ENCODE results near the gene ZNF780A. TPM values are rescaled to one million over a fixed set of nuclear protein-coding genes. Genes with fewer than 3 reads are reported as not detected.

Gene ZNF780A
- total RNA-seq, 4 donors from 2014 or later = 1.0 to 8.0 (median 5.4) TPM

DNA sequence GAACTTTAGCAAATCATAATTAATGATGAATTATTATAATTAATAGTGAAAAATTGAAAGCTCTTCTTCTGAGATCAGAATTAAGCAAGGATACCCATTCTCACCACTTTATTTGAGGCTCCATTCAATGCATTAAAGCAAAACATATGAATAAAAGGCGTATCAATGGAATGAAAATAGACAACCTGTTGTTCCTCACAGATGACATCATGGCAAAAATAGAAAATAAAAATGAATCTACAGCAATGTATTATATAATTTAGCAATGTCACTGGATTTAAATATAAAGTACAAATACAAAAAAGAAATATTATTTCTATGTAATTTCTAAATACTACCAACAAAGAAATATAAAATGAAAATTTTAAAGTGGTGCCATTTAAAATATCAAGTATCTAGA is 11.1 kb upstream of the ZNF780A start:
- H3K4me3 ChIP-seq = no peak overlapping the region
- intact Hi-C loops (cut with DNase I; ENCODE audit: low total_unique reads) (no loop called here), in situ Hi-C loops (cut with MboI; ENCODE audit: low sequenced_read_pairs in 4 of 4) (no loop called here)
- no peaks in the 10 kb centered on the region for H3K36me3 ChIP-seq
- H3K27me3 ChIP-seq = peaks cover 0 to 4% (median 2%) of the 10 kb centered on the region in 3 donors
- H3K4me1 ChIP-seq = no peaks in the 10 kb centered on the region
- TF ChIP-seq, protein P1, sequence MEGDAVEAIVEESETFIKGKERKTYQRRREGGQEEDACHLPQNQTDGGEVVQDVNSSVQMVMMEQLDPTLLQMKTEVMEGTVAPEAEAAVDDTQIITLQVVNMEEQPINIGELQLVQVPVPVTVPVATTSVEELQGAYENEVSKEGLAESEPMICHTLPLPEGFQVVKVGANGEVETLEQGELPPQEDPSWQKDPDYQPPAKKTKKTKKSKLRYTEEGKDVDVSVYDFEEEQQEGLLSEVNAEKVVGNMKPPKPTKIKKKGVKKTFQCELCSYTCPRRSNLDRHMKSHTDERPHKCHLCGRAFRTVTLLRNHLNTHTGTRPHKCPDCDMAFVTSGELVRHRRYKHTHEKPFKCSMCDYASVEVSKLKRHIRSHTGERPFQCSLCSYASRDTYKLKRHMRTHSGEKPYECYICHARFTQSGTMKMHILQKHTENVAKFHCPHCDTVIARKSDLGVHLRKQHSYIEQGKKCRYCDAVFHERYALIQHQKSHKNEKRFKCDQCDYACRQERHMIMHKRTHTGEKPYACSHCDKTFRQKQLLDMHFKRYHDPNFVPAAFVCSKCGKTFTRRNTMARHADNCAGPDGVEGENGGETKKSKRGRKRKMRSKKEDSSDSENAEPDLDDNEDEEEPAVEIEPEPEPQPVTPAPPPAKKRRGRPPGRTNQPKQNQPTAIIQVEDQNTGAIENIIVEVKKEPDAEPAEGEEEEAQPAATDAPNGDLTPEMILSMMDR (IDR thresholded peaks at IDR 0.05 in 4 of 5, conservative IDR thresholded peaks at IDR 0.05 in 1 of 5) = no peak
- TF ChIP-seq POLR2A (IDR thresholded peaks at IDR 0.05) = no peak
- no peak overlapping the region for H3K27ac ChIP-seq
- no peak for ATAC-seq
- DNase-seq = no peak
- H3K9me3 ChIP-seq = no peaks in the 10 kb centered on the region

DNA sequence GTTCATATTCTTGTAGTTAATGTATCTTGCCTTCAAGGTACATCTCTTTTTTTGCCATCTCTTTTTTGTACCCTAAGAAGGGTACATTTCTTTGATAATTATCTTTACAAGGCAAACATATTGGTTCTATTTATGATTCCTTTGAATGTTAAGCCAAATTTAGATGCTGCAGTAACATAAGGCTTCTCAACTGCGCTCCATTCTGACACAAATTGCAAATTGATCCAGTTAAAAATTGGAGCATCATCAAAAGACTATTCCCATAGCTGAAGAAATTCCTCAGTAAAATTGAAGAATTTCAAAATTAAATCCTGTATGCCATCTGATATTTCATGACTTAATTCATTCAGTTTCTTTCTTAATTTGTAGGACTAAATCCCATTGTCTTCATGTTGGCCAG is 2.7 kb upstream of the ZNF780A start:
- H3K36me3 ChIP-seq = peaks cover 0 to 4% of the 10 kb centered on the region in 2 donors
- peaks cover 7 to 16% (median 10%) of the 10 kb centered on the region in 3 donors for H3K27me3 ChIP-seq
- no peak overlapping the region for H3K4me3 ChIP-seq
- no peaks in the 10 kb centered on the region for H3K9me3 ChIP-seq
- intact Hi-C loops (cut with DNase I; ENCODE audit: low total_unique reads) = loop anchor here (5.0 kb wide), 1 partner anchor 96 kb away; the partner anchor contains the start of gene ZNF546
- TF ChIP-seq POLR2A (IDR thresholded peaks at IDR 0.05) = no peak
- TF ChIP-seq, protein P1 (IDR thresholded peaks at IDR 0.05 in 4 of 5, conservative IDR thresholded peaks at IDR 0.05 in 1 of 5) = no peak
- in situ Hi-C loops (cut with MboI; ENCODE audit: low sequenced_read_pairs in 4 of 4) = no loop called here
- H3K27ac ChIP-seq = no peak overlapping the region
- DNase-seq (no peak), ATAC-seq (no peak)
- peaks cover 7 to 22% of the 10 kb centered on the region in 2 donors for H3K4me1 ChIP-seq

DNA sequence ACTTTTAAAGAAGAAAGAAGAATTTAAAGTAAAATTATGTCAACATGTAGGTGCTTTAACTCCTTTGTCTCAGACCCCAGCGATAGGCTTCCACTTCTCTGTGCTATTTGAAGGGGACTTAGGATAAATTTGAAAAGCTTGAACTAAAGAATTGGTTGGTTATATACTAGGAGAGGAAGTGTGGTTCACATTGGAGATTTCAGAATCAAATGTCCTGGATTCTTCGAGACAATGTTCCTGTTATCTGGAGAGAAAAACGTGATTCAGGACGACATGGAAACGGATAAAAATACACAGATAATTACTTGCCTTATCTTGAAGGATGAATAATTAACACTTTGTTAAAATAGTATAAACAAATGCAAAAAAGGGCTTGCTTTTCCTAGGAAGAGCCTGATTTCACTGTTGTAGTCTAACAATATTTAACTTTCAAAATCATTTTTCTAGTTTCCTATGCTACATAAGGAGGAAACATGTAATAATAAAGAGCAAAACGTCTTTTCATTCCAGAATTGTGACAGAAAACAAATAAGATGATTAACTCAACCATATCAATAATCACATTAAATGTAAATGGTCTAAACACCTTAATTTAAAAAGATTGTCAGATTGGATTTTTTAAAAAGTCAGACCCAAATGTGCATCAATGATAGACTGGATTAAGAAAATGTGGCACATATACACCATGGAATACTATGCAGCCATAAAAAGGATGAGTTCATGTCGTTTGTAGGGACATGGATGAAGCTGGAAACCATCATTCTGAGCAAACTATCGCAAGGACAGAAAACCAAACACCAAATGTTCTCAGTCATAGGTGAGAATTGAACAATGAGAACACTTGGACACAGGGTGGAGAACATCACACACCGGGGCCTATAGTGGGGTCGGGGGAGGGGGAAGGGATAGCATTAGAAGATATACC is 724 bp upstream of the ZNF780A start:
- Histone ChIP-seq H3K4me1 (peaks cover 7 to 26% of the 10 kb centered on the region in 2 donors), H3K27ac (peak overlapping the region; percentile 82 to 95 (median 92)), H3K4me3 (peak overlapping the region; percentile 67 to 89 (median 76)), H3K27me3 (peaks cover 5 to 10% (median 8%) of the 10 kb centered on the region in 3 donors), H3K36me3 (peaks cover 0 to 7% of the 10 kb centered on the region in 2 donors), H3K9me3 (no peaks in the 10 kb centered on the region)
- TF ChIP-seq, protein P1 (IDR thresholded peaks at IDR 0.05 in 4 of 5, conservative IDR thresholded peaks at IDR 0.05 in 1 of 5) = no peak
- no peak for TF ChIP-seq POLR2A (IDR thresholded peaks at IDR 0.05)
- in situ Hi-C loops (cut with MboI; ENCODE audit: low sequenced_read_pairs in 4 of 4) = no loop called here
- no peak for DNase-seq
- intact Hi-C loops (cut with DNase I; ENCODE audit: low total_unique reads) = loop anchor here (5.0 kb wide), 1 partner anchor 94 kb away; the partner anchor contains the start of gene ZNF546
- no peak for ATAC-seq

DNA sequence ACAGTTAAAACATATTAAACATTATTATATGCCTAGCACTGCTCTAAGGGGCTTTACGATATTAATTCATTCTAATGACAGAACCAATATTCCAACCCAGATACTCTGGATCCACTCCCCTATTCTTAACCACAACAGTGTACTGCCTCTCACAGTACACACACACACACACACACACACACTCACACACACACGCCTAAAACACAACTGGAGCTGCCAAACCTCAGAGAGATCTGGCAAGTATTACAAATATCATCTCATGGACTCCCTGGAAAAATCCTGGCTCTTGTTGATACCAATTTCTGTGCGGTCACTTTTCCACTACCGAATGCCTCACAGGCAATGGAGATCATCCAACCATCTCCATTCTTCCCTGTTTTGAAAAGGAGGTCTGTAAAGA is 1.3 kb downstream of the ZNF780A start:
- intact Hi-C loops (cut with DNase I; ENCODE audit: low total_unique reads) (no loop called here), in situ Hi-C loops (cut with MboI; ENCODE audit: low sequenced_read_pairs in 4 of 4) (no loop called here)
- no peaks in the 10 kb centered on the region for H3K27me3 ChIP-seq
- peak overlapping the region; percentile 67 to 89 (median 76) for H3K4me3 ChIP-seq
- H3K4me1 ChIP-seq = peaks cover 7 to 26% of the 10 kb centered on the region in 2 donors
- no peaks in the 10 kb centered on the region for H3K9me3 ChIP-seq
- H3K27ac ChIP-seq = peak overlapping the region; percentile 82 to 95 (median 92)
- peaks cover 0 to 11% of the 10 kb centered on the region in 2 donors for H3K36me3 ChIP-seq
- no peak for ATAC-seq
- no peak for TF ChIP-seq POLR2A (IDR thresholded peaks at IDR 0.05)
- TF ChIP-seq, protein P1 (IDR thresholded peaks at IDR 0.05 in 4 of 5, conservative IDR thresholded peaks at IDR 0.05 in 1 of 5) = no peak
- no peak for DNase-seq

All from gastrocnemius medialis (tissue), 4 donors.